Hepatocyte (in vitro differentiated cells): ENCODE measurements around the gene TCF7L2.

ENCODE experiments used
- EZH2 ChIP-seq: fragments of 200-600 bp; sonication (generic); IDR thresholded peaks from 2 replicates; pipeline ENCODE4 v1.6.1; 2016; ENCODE audit warnings: antibody characterized with exemption, mild to moderate bottlenecking, borderline replicate concordance
- EZH2phosphoT487 ChIP-seq: fragments of 200-600 bp; sonication (generic); IDR thresholded peaks from one replicate; pipeline ENCODE4 v1.6.1; 2018; ENCODE audit warnings: antibody characterized with exemption, mild to moderate bottlenecking, low read depth, moderate library complexity; ENCODE audit not compliant: unreplicated experiment, severe bottlenecking
- TF ChIP-seq, protein P1 (sequence below): fragments of 200-600 bp; sonication (generic); IDR thresholded peaks from 2 replicates; pipeline ENCODE4 v1.5.1; 2016; ENCODE audit warnings: antibody characterized with exemption, mild to moderate bottlenecking; ENCODE audit not compliant: poor library complexity

DNA sequence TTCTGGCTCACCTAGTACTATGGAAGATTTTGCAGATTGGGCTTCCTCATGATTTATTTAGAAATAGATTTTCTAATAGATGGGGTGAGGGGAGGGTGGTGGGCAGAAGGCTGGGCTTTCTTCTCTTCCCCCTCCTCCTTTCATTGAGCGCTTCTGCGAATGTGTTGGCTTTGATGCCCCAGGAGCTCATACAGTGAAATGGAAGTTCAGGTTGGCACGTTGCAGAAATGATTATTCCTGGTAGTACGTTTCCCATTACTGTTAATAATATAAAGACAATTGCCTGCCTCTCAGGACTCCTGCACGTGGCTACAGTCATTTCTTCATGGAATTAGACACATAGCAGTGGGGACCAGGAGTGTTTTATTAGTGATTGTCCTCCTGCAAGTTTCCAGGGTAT is 39.8 kb downstream of the TCF7L2 start:
- TF ChIP-seq, protein P1, sequence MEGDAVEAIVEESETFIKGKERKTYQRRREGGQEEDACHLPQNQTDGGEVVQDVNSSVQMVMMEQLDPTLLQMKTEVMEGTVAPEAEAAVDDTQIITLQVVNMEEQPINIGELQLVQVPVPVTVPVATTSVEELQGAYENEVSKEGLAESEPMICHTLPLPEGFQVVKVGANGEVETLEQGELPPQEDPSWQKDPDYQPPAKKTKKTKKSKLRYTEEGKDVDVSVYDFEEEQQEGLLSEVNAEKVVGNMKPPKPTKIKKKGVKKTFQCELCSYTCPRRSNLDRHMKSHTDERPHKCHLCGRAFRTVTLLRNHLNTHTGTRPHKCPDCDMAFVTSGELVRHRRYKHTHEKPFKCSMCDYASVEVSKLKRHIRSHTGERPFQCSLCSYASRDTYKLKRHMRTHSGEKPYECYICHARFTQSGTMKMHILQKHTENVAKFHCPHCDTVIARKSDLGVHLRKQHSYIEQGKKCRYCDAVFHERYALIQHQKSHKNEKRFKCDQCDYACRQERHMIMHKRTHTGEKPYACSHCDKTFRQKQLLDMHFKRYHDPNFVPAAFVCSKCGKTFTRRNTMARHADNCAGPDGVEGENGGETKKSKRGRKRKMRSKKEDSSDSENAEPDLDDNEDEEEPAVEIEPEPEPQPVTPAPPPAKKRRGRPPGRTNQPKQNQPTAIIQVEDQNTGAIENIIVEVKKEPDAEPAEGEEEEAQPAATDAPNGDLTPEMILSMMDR: no peak
- no peak for TF ChIP-seq EZH2
- no peak for TF ChIP-seq EZH2phosphoT487
